GM21786 (cell line): ENCODE measurements around the gene RAB1A.
"Not testable (repeated sequence)": the region's sequence is repeated elsewhere in the genome, so short reads cannot be mapped to it uniquely, and the experiment has no call there.

ENCODE experiments used
- ATAC-seq: cut with Tn5 transposase; IDR thresholded peaks from one replicate; pipeline ENCODE4 v1.9.1; 2021; ENCODE audit not compliant: unreplicated experiment

Gene RAB1A

DNA sequence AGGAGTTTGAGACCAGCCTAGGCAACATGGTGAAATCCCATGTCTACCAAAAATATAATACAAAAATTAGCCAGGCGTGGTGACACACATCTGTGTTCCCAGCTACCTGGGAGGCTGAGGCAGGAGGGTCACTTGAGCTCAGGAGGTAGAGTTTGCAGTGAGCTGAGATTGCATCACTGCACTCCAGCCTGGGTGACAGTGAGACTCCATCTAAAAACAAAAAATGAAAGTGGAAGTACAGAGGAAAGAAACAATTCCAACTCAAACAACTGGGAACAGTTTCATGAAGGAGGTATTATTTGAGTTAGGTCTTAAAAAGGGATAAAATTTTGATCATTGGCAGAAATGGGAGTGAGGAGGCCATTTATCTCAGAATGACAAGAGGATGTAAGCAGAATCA is 6.3 kb upstream of the RAB1A start:
- no peak for ATAC-seq

DNA sequence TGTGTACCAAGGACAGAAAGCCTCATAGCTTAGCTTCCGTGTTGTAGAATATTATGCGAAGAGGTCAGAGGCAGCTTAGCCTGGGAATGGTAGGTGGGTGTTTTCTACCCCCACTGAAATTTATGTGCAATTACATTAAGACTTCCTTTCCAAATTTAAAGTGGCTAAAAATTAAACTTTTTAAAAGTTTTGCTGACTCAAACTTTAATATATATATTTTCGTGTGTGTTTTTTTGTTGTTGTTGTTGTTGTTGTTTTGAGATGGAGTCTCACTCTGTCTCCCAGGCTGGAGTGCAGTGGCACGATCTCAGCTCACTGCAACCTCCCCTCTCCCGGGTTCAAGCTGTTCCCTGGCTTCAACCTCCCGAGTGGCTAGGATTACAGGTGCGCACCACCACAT is 4.3 kb upstream of the RAB1A start:
- ATAC-seq: no peak

GRCh38 chr2:65133626-65134025 is 3.7 kb upstream of the RAB1A start:
- no peak for ATAC-seq

- ATAC-seq: not testable (repeated sequence)
Observed at GRCh38 chr2:65132930-65133329, 3.0 kb upstream of the RAB1A start.

GRCh38 chr2:65130664-65131175 is 814 bp upstream of the RAB1A start:
- ATAC-seq: peak; percentile 31

- ATAC-seq: no peak
Observed at GRCh38 chr2:65129286-65129825, 550 bp downstream of the RAB1A start.

DNA sequence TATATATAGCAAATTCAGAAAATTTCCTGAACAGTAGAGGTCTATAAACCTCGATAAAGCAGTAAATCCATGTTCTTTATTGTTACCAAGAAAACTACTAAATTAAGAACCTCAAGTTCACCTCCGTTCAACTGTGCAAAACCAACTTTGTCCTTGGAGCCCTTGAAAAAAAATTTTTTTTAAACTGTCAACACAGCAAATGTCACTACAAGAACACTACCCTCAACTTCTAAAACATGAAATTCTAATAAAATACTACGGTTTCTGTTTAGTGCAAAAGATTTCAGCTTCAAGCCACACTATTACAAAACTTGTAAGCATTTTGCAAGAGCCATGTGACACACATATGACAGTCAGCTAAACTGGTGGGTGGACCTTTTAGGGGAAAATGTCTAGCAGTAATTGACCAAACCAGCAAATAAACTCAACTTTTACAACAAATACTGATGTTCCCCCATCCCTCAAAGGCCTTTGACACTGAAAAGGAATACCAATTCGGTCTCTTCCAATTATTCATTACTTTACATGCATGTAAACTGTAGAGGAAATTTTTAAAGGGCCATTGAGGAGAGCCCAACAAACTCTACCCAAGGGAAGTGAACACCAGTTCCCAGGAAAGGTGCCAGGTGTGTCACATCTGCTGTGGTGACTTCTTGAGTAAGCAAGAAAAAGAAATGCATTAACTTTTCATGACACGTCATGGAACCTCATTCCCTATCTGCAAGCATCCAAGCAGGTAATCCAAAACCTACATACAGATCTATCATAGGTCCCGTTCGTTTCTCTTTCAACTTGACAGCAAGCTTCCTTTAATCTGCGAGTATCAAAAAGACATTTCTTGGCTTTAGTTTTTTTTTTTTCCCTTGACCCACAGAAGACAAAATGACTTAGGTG is 1.4 kb downstream of the RAB1A start:
- ATAC-seq: no peak

DNA sequence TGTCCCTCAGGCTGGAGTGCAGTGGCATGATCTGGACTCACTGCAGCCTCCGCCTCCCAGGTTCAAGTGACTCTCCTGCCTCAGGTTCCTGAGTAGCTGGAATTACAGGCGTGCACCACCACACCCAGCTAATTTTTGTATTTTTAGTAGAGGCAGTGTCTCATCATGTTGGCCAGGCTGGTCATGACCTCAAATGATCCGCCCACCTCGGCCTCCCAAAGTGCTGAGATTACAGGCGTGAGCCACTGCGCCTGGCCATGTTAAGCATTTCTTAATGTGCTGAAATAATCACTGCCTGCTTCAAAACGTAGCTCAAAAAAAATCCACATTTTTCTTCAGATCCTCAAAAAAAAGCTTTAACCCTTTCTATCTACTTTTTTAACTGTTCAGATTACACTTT is 4.4 kb downstream of the RAB1A start:
- not testable (repeated sequence) for ATAC-seq

- ATAC-seq: no peak
Observed at GRCh38 chr2:65122313-65122712, 7.6 kb downstream of the RAB1A start.

DNA sequence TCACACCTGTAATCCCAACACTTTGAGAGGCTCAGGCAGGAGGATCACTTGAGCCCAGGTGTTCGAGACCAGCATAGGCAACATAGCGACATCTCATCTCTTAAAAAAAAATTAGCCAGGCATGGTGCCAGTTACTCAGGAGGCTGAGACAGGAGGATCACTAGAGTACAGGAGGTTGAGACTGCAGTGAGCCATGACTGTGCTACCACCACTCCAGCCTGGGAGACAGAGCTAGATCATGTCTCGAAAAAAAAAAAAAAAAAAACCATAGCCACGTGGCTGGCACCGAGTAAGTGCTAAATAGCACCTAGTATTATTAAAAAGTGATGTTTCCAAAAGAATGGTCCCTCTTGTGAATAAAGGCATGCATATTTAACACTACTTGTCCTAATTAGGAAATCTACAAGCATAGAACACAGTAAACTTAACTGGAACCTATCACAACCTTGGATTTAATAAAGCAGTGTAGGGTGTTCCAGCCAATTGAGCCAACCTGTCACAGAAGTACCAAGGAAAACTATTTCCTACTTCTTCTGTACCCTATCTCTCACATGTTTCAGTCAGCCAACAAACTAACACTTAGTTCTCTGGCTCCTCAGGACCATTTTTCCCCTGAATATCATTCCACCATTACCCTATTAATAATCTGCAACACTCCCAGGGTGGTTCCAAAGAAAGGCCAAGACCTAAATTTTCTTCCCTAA is 8.8 kb downstream of the RAB1A start:
- no peak for ATAC-seq

DNA sequence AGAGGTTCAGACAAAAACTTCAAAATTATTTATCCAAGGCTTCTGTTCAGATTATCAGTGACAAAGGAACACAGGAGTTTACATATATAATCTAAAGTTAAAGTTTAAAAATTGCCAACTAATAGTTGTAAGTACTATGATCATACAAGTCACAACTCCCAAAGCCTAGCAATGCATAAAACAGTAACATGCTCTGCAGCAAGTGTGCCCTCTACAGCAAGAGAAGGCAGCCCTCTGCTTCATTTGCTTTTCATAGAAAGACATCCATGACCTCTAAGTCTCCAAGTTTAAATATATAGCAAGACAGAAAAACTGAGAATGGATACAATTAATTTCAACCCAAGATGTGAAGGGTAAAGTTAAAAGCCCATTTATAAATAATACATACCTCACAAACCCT is 13.3 kb downstream of the RAB1A start:
- no peak for ATAC-seq

- ATAC-seq: no peak
Observed at GRCh38 chr2:65114921-65115320, 15.0 kb downstream of the RAB1A start.

DNA sequence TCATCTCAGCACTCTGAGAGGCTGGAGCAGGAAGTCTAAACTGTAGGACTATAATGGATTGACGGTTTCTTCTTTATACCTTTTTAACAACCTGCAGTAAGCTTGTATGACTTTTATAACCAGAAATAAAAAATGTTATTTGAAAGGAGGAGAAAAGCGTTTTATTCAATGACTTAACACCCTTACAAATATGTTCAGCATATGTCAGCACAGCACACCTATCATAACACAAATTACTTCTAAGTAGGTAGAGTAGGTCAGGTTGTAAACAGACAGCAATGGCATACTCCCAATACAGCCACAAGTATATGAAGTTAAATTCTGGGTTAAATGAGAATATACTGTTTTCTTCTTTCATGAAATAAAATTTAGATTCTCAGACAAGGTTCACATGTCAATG is 16.1 kb downstream of the RAB1A start:
- ATAC-seq: no peak

- ATAC-seq: no peak
Observed at GRCh38 chr2:65113229-65113628, 16.7 kb downstream of the RAB1A start.

DNA sequence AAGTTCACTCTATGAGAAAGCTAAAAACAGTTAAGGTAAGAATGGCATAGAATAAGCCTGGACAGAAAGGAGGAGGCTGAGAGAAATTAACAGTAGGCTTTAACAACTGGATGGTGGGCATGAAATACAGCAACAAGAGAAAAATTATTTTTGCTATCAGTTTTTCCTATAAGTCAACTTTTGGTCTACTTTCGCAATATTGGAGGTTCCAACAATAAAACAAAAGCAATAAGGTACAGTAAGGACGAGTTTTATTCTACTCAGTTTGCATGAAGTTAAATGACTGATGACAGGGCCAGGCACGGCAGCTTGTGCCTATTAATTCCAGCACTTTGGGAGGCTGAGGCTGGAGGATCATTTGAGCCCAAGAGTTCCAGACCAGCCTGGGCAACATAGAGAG is 17.3 kb downstream of the RAB1A start:
- ATAC-seq: no peak

- ATAC-seq: no peak
Observed at GRCh38 chr2:65108780-65109179, 21.1 kb downstream of the RAB1A start.

- no peak for ATAC-seq
Observed at GRCh38 chr2:65107530-65107929, 22.4 kb downstream of the RAB1A start.

DNA sequence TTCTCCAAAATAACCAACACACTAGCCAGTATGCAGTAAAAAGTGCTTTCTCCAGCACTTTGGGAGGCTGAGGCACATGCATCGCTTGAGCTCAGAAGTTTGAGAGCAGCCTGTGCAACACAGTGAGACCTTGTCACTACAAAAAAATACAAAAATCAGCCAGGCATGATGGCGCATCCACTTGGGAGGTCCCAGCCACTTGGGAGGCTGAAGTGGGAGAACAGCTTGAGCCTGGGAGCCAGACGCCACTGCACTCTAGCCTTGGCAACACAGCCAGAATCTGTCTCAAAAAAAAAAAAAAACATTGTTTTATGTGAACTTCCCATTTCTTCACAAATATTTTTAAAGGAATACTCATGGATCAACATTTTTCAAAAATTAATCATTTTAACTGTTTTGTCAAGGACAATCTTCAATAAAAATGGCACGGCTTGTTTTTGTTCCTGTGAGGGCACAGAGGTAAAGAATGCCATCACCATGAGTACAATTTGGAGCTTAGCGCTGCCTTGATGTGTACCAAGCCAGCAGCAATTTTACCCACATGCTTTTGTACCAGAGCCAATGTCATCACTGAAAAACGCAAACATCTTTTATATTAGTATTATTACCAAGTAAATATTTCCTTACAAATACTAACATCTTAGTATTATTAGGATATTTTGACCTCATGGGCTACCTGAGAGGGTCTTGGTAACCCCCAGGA is 26.7 kb downstream of the RAB1A start:
- ATAC-seq: no peak

- ATAC-seq: no peak
Observed at GRCh38 chr2:65101071-65101470, 28.8 kb downstream of the RAB1A start.

DNA sequence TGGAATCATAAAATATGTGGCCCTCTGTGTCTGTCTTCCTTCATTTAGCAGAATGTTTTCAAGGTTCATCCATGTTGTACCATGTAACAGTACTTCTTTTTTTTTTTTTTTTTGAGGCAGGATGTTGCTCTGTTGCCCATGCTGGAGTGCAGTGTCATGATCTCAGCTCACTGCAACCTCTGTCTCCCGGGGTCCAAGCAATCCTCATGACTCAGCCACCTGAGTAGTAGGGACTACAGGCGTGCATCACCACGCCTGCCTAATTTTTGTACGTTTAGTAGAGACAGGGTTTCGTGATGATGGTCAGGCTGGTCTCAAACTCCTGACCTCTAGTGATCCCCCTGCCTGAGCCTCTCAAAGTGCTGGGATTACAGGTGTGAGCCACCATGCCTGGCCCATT is 31.2 kb downstream of the RAB1A start:
- no peak for ATAC-seq

DNA sequence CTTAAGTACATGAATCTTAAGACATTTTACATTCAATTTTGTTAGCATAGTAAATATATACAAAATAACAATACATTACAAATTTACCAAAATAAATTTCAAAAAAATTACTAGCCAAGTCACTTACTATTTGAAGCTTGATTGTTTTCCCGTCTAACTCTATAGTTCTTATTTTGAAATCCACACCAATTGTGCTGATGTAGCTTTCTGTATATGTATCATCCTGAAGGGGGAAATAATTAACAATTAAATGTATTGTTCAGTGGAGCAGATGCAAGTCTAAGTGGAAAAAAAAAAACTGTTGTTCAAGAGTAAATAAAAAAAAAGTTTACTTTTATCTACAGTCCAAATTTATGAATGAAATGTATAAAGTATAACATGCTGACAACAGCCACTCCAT is 32.1 kb downstream of the RAB1A start:
- ATAC-seq: no peak
